ENCODE results near the gene ANKRD55. TPM values are rescaled to one million over a fixed set of nuclear protein-coding genes. Genes with fewer than 3 reads are reported as not detected.

ANKRD55 gene
- total and polyA plus RNA-seq, 2 donors (not counting 3 experiments of a cell fraction or from before 2014, with no cell fraction given): 1.4 to 2.1 TPM

- Histone ChIP-seq H3K79me2 (ENCODE audit: control insufficient read depth, insufficient read depth, low read length) (no peaks in the 10 kb centered on the region), H3K4me1 (ENCODE audit: control insufficient read depth, extremely low read depth, insufficient read depth, low read length) (no peaks in the 10 kb centered on the region), H3K9me3 (replicated peaks; ENCODE audit: control insufficient read depth, insufficient read depth, low read length) (no peaks in the 10 kb centered on the region), H3K27me3 (ENCODE audit: control insufficient read depth in 2 of 2, insufficient read depth in 2 of 2, low read length in 2 of 2) (no peaks in the 10 kb centered on the region), H2AFZ (ENCODE audit: low read depth, low read length) (no peak overlapping the region), H3K36me3 (ENCODE audit: control insufficient read depth in 2 of 2, extremely low read depth in 1 of 2, insufficient read depth in 2 of 2, low read length in 2 of 2) (no peaks in the 10 kb centered on the region), H3K27ac (ENCODE audit: insufficient read depth, low read depth, low read length) (no peak overlapping the region), H3K9ac (replicated peaks; ENCODE audit: extremely low read depth, insufficient read depth, low read length) (no peak overlapping the region), H3K4me2 (ENCODE audit: insufficient read depth, low read length) (no peak overlapping the region), H4K20me1 (replicated peaks; ENCODE audit: control insufficient read depth, extremely low read depth, insufficient read depth, low read length) (no peaks in the 10 kb centered on the region), H3K4me3 (replicated peaks in 1 of 3; ENCODE audit: insufficient read depth in 1 of 3, low read depth in 1 of 3, low read length in 3 of 3) (no peak overlapping the region), H3K9me1 (replicated peaks; ENCODE audit: control insufficient read depth, extremely low read depth, insufficient read depth, low read length) (no peaks in the 10 kb centered on the region)
- DNase-seq (ENCODE audit: low read depth, low spot score) (no peak), FAIRE-seq (no peak)
- dilution Hi-C loops (cut with MboI; ENCODE audit: extremely low pct_ligation_motif_present, low sequenced_read_pairs): no loop called here
- CTCF ChIA-PET: no interaction called here
- POLR2A ChIA-PET: no interaction called here
- BruUV-seq (replicated peaks): no TSS peak
- TF ChIP-seq POLR2A (IDR thresholded peaks at IDR 0.05; ENCODE audit: low read depth, low read length): no peak
- TF ChIP-seq CTCF (IDR thresholded peaks at IDR 0.05; ENCODE audit: extremely low read depth in 1 of 2, insufficient read depth in 1 of 2, low read depth in 1 of 2, low read length in 2 of 2): no peak
- no peak for TF ChIP-seq GATA2 (IDR thresholded peaks at IDR 0.05; ENCODE audit: insufficient read depth, insufficient read length, low read depth, low read length)
- no peak for TF ChIP-seq MYC (IDR thresholded peaks at IDR 0.05; ENCODE audit: low read depth, low read length)
- TF ChIP-seq JUN (IDR thresholded peaks at IDR 0.05; ENCODE audit: borderline replicate concordance, insufficient read depth, insufficient read length, low read depth): no peak
- no peak for TF ChIP-seq FOS (IDR thresholded peaks at IDR 0.05; ENCODE audit: borderline replicate concordance, insufficient read depth, low read length)
- no peak for TF ChIP-seq POLR2AphosphoS5 (IDR thresholded peaks at IDR 0.05; ENCODE audit: insufficient read depth, low read depth, low read length)
- intact Hi-C loops (cut with micrococcal nuclease): no loop called here
Measured at GRCh38 chr5:56253924-56254323, 20.8 kb upstream of the ANKRD55 start.

DNA sequence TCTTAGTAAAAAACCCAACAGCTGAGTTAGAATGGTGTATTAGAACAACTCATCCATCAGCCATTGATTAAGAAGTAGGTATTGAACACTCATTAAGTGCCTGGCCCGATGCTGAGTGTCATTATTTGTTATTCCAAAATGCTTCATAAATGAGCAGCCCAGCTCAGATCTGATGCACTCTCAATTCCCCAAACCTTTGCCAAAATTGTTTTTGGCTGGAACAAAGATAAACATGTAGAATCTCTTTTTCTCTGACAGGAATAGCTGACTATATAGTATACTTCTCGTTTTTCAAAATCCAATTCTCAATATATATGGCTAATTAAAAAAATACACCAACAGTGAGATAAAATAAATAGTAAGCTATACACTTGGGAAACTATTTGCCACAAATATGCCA, 20.0 kb upstream of the ANKRD55 start:
- dilution Hi-C loops (cut with MboI; ENCODE audit: extremely low pct_ligation_motif_present, low sequenced_read_pairs) (no loop called here), intact Hi-C loops (cut with micrococcal nuclease) (no loop called here)
- H3K79me2 ChIP-seq (ENCODE audit: control insufficient read depth, insufficient read depth, low read length): no peaks in the 10 kb centered on the region
- no peak overlapping the region for H3K4me2 ChIP-seq (ENCODE audit: insufficient read depth, low read length)
- H3K4me3 ChIP-seq (replicated peaks in 1 of 3; ENCODE audit: insufficient read depth in 1 of 3, low read depth in 1 of 3, low read length in 3 of 3): no peak overlapping the region
- H3K27ac ChIP-seq (ENCODE audit: insufficient read depth, low read depth, low read length): no peak overlapping the region
- ChIA-PET POLR2A (no interaction called here), CTCF (no interaction called here)
- no peaks in the 10 kb centered on the region for H4K20me1 ChIP-seq (replicated peaks; ENCODE audit: control insufficient read depth, extremely low read depth, insufficient read depth, low read length)
- no peaks in the 10 kb centered on the region for H3K36me3 ChIP-seq (ENCODE audit: control insufficient read depth in 2 of 2, extremely low read depth in 1 of 2, insufficient read depth in 2 of 2, low read length in 2 of 2)
- no peaks in the 10 kb centered on the region for H3K27me3 ChIP-seq (ENCODE audit: control insufficient read depth in 2 of 2, insufficient read depth in 2 of 2, low read length in 2 of 2)
- no peak for DNase-seq (ENCODE audit: low read depth, low spot score)
- H3K9ac ChIP-seq (replicated peaks; ENCODE audit: extremely low read depth, insufficient read depth, low read length): no peak overlapping the region
- H3K9me3 ChIP-seq (replicated peaks; ENCODE audit: control insufficient read depth, insufficient read depth, low read length): no peaks in the 10 kb centered on the region
- H3K4me1 ChIP-seq (ENCODE audit: control insufficient read depth, extremely low read depth, insufficient read depth, low read length): no peaks in the 10 kb centered on the region
- no TSS peak for BruUV-seq (replicated peaks)
- no peak for FAIRE-seq
- H2AFZ ChIP-seq (ENCODE audit: low read depth, low read length): no peak overlapping the region
- no peak for TF ChIP-seq CTCF (IDR thresholded peaks at IDR 0.05; ENCODE audit: extremely low read depth in 1 of 2, insufficient read depth in 1 of 2, low read depth in 1 of 2, low read length in 2 of 2)
- no peaks in the 10 kb centered on the region for H3K9me1 ChIP-seq (replicated peaks; ENCODE audit: control insufficient read depth, extremely low read depth, insufficient read depth, low read length)

All from endothelial cell of umbilical vein (primary cell).